K562 (cell line): ENCODE data around the gene PSRC1. TPM values are rescaled to one million over a fixed set of nuclear protein-coding genes. Genes with fewer than 3 reads are reported as not detected.
A peak's percentile ranks its signal among the peaks of the same experiment; 100 is the strongest.

Source experiments
- ATAC-seq: fragments of 200-7000 bp; cut with Tn5 transposase; 3 replicates; pipeline ENCODE4 v1.9.1; 2020; ENCODE audit warnings: moderate library complexity
- BruUV-seq: library from RNA; stranded (reverse); fragments of 400-500 nt; replicated peaks from 2 replicates; lab custom pipeline; 2021; lab: Mats Ljungman, UMichigan
- CTCF ChIA-PET: fragments of 300-600 bp; formaldehyde crosslinking; extraction: SDS; loops from one replicate; lab custom pipeline; 2021; ENCODE audit warnings: low intra/inter-chr PET ratio; lab: Yijun Ruan, JAX
- POLR2A ChIA-PET: fragments of 300-600, 350-650 bp; sonication (Branson Sonifier 250); formaldehyde crosslinking; extraction: SDS; loops from one replicate; lab custom pipeline; 2021; ENCODE audit warnings: antibody characterized with exemption, inconsistent platforms; lab: Yijun Ruan, JAX
- DNase-seq, 4 experiments: peaks; one replicate each; pipeline versions ENCODE4 v3.0.0 to v3.0.0-alpha.2; 2011 to 2018; ENCODE audit warnings: low spot score in 3 of 4, mixed read lengths in 3 of 4; ENCODE audit errors: extremely low read depth in 1 of 4
- FAIRE-seq: peaks from 2 replicates; lab custom pipeline; 2011; peaks lifted over from hg19 to GRCh38; lab: Jason Lieb, UNC
- H2AFZ ChIP-seq: 2 replicates; pipeline ENCODE4 v1.6.0; 2011; ENCODE audit warnings: low read depth, low read length, control low read depth, inconsistent platforms
- H3K27ac ChIP-seq: fragments of 200-600 bp; 3 replicates; pipeline ENCODE4 v1.8.0; 2011; ENCODE audit warnings: low read depth, mild to moderate bottlenecking, control low read depth, inconsistent platforms, low read length, moderate library complexity, mixed read lengths; ENCODE audit errors: extremely low read depth
- H3K27me3 ChIP-seq, 2 experiments: fragments of 300-600 bp in 1 of 2; 2 replicates in 1 of 2; 3 replicates in 1 of 2; pipeline versions ENCODE4 v1.6.0 to v1.8.0; 2011; ENCODE audit warnings: inconsistent platforms in 2 of 2, low read length in 2 of 2, mild to moderate bottlenecking in 1 of 2, mixed read lengths in 1 of 2, moderate library complexity in 1 of 2; ENCODE audit not compliant: control insufficient read depth in 2 of 2, insufficient read depth in 2 of 2
- H3K36me3 ChIP-seq: fragments of 300-600 bp; 3 replicates; pipeline ENCODE4 v1.8.0; 2011; ENCODE audit warnings: mild to moderate bottlenecking, low read length, inconsistent platforms; ENCODE audit not compliant: control insufficient read depth, insufficient read depth
- H3K4me1 ChIP-seq, 2 experiments: fragments of 200-600 bp in 1 of 2; replicated peaks in 1 of 2; 2 replicates in 1 of 2; 3 replicates in 1 of 2; pipeline versions ENCODE4 v1.5.1 to v1.8.0; 2011; ENCODE audit warnings: inconsistent platforms in 2 of 2, low read length in 2 of 2, mild to moderate bottlenecking in 1 of 2, mixed read lengths in 1 of 2, moderate library complexity in 1 of 2; ENCODE audit not compliant: control insufficient read depth in 2 of 2, insufficient read depth in 2 of 2
- H3K4me2 ChIP-seq: 2 replicates; pipeline ENCODE4 v1.6.1; 2011; ENCODE audit warnings: low read length, control low read depth, inconsistent platforms, mixed read lengths; ENCODE audit not compliant: insufficient read depth
- H3K4me3 ChIP-seq: fragments of 200-600 bp; sonication (generic), shearing (Covaris generic); 2 replicates; pipeline ENCODE4 v1.5.1; 2016; ENCODE audit warnings: control low read depth, inconsistent platforms
- H3K79me2 ChIP-seq: fragments of 200-600 bp; 3 replicates; pipeline ENCODE4 v1.8.0; 2011; ENCODE audit warnings: low read length, inconsistent platforms; ENCODE audit not compliant: control insufficient read depth, insufficient read depth
- H3K9ac ChIP-seq, 2 experiments: 2 replicates each; pipeline versions ENCODE4 v1.6.0 to v1.6.1; 2011; ENCODE audit warnings: low read depth in 2 of 2, low read length in 2 of 2, control low read depth in 1 of 2, inconsistent platforms in 1 of 2, mild to moderate bottlenecking in 1 of 2, mixed read lengths in 1 of 2; ENCODE audit not compliant: insufficient read depth in 1 of 2
- H3K9me1 ChIP-seq: one replicate; pipeline ENCODE4 v1.6.0; 2011; ENCODE audit warnings: inconsistent platforms, mild to moderate bottlenecking, low read length, moderate library complexity; ENCODE audit not compliant: control insufficient read depth, insufficient read depth
- H3K9me3 ChIP-seq: replicated peaks from 2 replicates; pipeline ENCODE4 v1.5.1; 2011; ENCODE audit warnings: low read depth, low read length, inconsistent platforms; ENCODE audit not compliant: control insufficient read depth, insufficient read depth
- H4K20me1 ChIP-seq: replicated peaks from 2 replicates; pipeline ENCODE4 v1.6.1; 2011; ENCODE audit warnings: low read length, inconsistent platforms, mixed read lengths; ENCODE audit not compliant: control insufficient read depth, insufficient read depth
- FOXP1 ChIP-seq: sonication (generic); formaldehyde crosslinking; IDR thresholded peaks from 2 replicates; pipeline ENCODE4 v1.8.0; 2022; ENCODE audit warnings: mild to moderate bottlenecking, missing genetic modification reagents
- MCM3 ChIP-seq: fragments of 450-650 bp; IDR thresholded peaks from 2 replicates; pipeline ENCODE4 v1.6.1; 2016
- NEUROD1 ChIP-seq: fragments of 150-350 bp; IDR thresholded peaks from 2 replicates; pipeline ENCODE4 v1.6.1; 2014; ENCODE audit warnings: borderline replicate concordance, low read length, low read depth; ENCODE audit not compliant: partially characterized antibody
- SP2 ChIP-seq: IDR thresholded peaks from 2 replicates; pipeline ENCODE4 v1.6.1; 2011; ENCODE audit warnings: mild to moderate bottlenecking, low read depth, low read length, moderate library complexity; ENCODE audit not compliant: poor library complexity, severe bottlenecking; ENCODE audit errors: extremely low read depth
- TBL1XR1 ChIP-seq, 2 experiments: IDR thresholded peaks; 2 replicates each; pipeline ENCODE4 v1.6.1; 2012; ENCODE audit warnings: improper control_type of control experiment in 2 of 2, low read length in 2 of 2, mild to moderate bottlenecking in 1 of 2
- TEAD1 ChIP-seq, 2 experiments: fragments of 450-650 bp in 1 of 2; sonication (generic) in 1 of 2; formaldehyde crosslinking; IDR thresholded peaks; 2 replicates each; pipeline versions ENCODE4 v1.4.0 to v1.8.0; 2020 to 2022; ENCODE audit warnings: mild to moderate bottlenecking in 2 of 2, missing genetic modification reagents in 1 of 2
- ZNF3 ChIP-seq: fragments of 250-450 bp; sonication (Bioruptor Pico); IDR thresholded peaks from 2 replicates; pipeline ENCODE4 v1.5.0; 2021; ENCODE audit warnings: mild to moderate bottlenecking, moderate library complexity
- WGBS: fragments of 100-300 bp; shearing (Covaris generic); methylation state at CpG from one replicate; pipeline ENCODE4 v1.1.6; 2016; ENCODE audit warnings: low coverage, mixed read lengths; ENCODE audit not compliant: insufficient coverage; ENCODE audit errors: missing lambda C conversion rate; 5-methylcytosine and 5-hydroxymethylcytosine counted together
- in situ Hi-C: fragments of 300-500 bp; cut with MboI; formaldehyde crosslinking; loops from 4 replicates; pipeline ENCODE4 v1.15.0; 2018; ENCODE audit warnings: inconsistent platforms, mixed read lengths
- intact Hi-C: fragments of 100-400 bp; cut with micrococcal nuclease; formaldehyde crosslinking; loops from 2 replicates; pipeline ENCODE4 v1.14.2; 2022
- polyA plus RNA-seq, 8 experiments: library from polyadenylated mRNA; depleted of rRNA in 4 of 8; stranded (reverse) in 5 of 8; unstranded in 3 of 8; fragments of >200 nt; fragmentation: Nextera tagmentation in 2 of 8; fragmentation: Illumina TruSeq in 1 of 8; extraction: Ambion mirVana in 2 of 8; extraction: Trizol in 1 of 8; gene quantifications; 2 replicates each; pipeline versions ENCODE4 v1.2.1 to v1.2.3, GENCODE V29; 2011 to 2014; ENCODE audit warnings: inconsistent platforms in 1 of 8, missing spikeins in 1 of 8
- total RNA-seq, 7 experiments: library from RNA; depleted of rRNA in 6 of 7; stranded (reverse); fragments of >200 nt in 6 of 7; fragmentation: Illumina TruSeq in 2 of 7; extraction: Trizol in 2 of 7; gene quantifications; 2 replicates each; pipeline versions ENCODE4 v1.2.1 to v1.2.3, GENCODE V29; 2011 to 2021; ENCODE audit warnings: low replicate concordance in 1 of 7
- TF ChIP-seq, protein P1 (sequence below): sonication (generic); formaldehyde crosslinking; IDR thresholded peaks from 2 replicates; pipeline ENCODE4 v1.8.0; 2022; ENCODE audit warnings: missing genetic modification reagents, mild to moderate bottlenecking, moderate library complexity, borderline replicate concordance

Gene PSRC1
- total and polyA plus RNA-seq, 9 of the 15 experiments (the other 6 are each of a cell fraction or from before 2014, with no cell fraction given), result 6.5 to 65.2 (median 39.3) TPM

GRCh38 chr1:109248444-109248796 lies 34.5 kb downstream of the PSRC1 start (continued):
- no peak for TF ChIP-seq NEUROD1
- TF ChIP-seq TEAD1 (CRISPR knock-in tag; IDR thresholded peaks at IDR 0.05), result no peak
- no peak for TF ChIP-seq SP2
- TF ChIP-seq ZNF3 (CRISPR knock-in tag), result no peak
- no peak for TF ChIP-seq TBL1XR1 (IDR thresholded peaks at IDR 0.05; ENCODE audit: low read length in 2 of 2)
- TF ChIP-seq MCM3, result no peak

DNA sequence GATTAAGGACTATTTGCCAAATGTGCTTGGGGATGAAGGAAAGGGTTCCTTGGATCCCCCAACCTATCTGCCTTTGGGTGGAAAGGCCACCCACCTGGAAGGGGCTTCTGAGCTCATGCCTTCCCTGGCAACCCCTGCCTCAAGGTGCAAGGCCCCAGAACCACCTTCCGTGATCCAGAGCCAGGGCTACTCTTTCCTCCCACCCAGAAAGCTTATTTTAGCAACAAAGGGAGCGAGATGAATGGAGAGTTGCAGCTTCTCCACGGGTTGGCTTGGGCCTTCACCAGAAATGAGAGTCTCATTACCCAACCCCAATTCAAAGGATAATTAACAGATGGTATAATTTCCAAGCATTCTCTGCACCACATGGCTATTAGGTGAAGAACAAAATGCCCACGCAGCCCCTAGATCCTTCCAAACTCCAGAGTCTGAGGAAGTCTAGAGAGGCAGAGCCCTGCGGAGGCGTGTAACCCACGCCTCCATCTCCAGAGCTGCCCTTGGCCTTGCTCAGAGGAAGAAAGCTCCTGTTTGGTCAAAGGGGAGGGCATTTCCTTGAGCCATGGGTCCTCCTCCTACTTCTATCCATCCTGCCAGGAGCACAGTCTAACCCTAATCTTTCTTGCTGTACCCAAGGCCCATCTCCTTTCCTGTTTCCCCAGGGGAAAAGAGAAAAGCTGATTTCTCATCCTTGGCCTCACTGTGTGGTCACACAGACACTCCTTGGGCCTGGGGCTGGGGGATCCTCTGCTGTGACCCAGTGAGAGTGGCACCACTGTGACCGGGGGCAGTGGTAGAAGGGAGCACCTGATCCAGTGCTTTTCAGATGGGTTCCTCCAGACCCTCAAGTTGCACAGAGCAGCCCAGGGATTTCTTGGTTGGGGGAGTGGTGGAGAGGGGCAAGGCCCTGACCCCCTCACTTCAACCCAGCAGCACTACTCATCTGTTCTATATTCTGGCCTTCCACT lies 35.3 kb downstream of the PSRC1 start:
- Histone ChIP-seq H3K36me3 (peaks cover 4% of the 10 kb centered on the region; the same call in 1 of the 3 replicates), H3K27ac (no peak overlapping the region), H2AFZ (no peak overlapping the region), H3K79me2 (peaks cover 8% of the 10 kb centered on the region; the same call in 2 of the 3 replicates), H3K27me3 (no peaks in the 10 kb centered on the region), H3K9me3 (no peaks in the 10 kb centered on the region), H3K4me3 (no peak overlapping the region), H3K4me1 (peaks cover 10 to 40% of the 10 kb centered on the region in 2 experiments; a peak in 4 of 5 replicates), H3K9ac (no peak overlapping the region; a peak in 1 of 4 replicates), H3K4me2 (no peak overlapping the region), H3K9me1 (no peaks in the 10 kb centered on the region), H4K20me1 (no peaks in the 10 kb centered on the region)
- in situ Hi-C loops, result no loop called here
- DNase-seq (no peak), ATAC-seq (no peak), FAIRE-seq (no peak)
- ChIA-PET POLR2A (interaction anchor here (0.8 to 3.6 kb wide), 4 partner anchors 7 to 151 kb away, joined by 4 to 24 read pairs (median 14); no protein-coding TSS in a partner anchor), CTCF (no interaction called here)
- WGBS, result 68% methylated on average over 8 of the region's 8 CpGs
- 0 out of 2 replicates have a peak, but pooled peaks have one; percentile 21 for TF ChIP-seq FOXP1 (CRISPR knock-in tag)
- TF ChIP-seq, protein P1, sequence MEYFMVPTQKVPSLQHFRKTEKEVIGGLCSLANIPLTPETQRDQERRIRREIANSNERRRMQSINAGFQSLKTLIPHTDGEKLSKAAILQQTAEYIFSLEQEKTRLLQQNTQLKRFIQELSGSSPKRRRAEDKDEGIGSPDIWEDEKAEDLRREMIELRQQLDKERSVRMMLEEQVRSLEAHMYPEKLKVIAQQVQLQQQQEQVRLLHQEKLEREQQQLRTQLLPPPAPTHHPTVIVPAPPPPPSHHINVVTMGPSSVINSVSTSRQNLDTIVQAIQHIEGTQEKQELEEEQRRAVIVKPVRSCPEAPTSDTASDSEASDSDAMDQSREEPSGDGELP (CRISPR knock-in tag), result no peak
- intact Hi-C loops, result no loop called here
- BruUV-seq, result no TSS peak
